Amygdala (tissue), 56 donors: ENCODE measurements around the gene GPR162.
"Not testable (repeated sequence)": the region's sequence is repeated elsewhere in the genome, so short reads cannot be mapped to it uniquely, and the experiment has no call there.

ENCODE experiments used
- DNase-seq, 56 donors: peaks; one replicate each; lab custom pipeline; 2025; lab: John Stamatoyannopoulos, UW

GPR162 gene

GRCh38 chr12:6851921-6852650, 30.5 kb downstream of the GPR162 start, which contains the start of gene USP5:
Gene USP5 (plus strand): TSS chr12:6852150. CDS start chr12:6852180, 30 bp downstream.
- DNase-seq, result peak; percentile 96 to 100 (median 100)

DNA sequence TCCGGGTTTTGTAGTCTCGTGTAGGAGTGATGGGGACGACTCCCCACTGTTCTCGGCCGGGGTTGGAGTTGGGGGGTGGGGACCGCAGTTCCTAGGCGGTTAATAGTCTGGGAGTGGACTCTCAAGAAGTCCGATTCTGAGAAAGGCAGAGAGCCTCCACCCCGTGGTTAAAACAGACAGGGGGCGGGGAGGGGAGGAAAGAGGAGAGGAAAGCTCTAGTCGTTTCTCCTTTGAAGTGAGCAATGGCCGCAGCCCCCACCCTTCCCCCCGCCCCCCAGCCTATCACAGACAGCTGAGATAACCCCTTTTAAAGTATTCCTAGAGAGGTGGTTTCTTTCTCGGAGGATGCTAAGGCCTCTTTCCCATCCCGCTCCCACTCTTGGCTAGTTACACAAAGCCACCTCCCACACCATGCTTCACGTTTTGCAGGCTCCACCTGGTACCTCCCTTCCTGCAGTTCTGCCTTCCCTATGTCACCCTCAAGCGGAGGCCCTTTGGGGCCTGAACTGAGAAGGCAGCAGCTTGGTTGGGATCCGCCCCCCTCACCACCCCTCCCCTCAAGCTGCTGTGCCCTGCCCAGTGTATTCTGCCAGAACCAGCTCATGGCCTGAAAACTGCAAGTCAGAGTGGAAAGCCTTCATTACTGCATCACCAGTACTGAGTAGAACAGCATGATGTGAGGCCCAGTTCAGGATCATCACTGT, 31.2 kb downstream of the GPR162 start:
- peak in 36 of 56 donors; percentile 21 to 76 (median 52) for DNase-seq

- no peak for DNase-seq
Observed at GRCh38 chr12:6853626-6854025, 32.0 kb downstream of the GPR162 start.

- no peak for DNase-seq
Observed at GRCh38 chr12:6854036-6854435, 32.4 kb downstream of the GPR162 start.

GRCh38 chr12:6855322-6855721, 33.7 kb downstream of the GPR162 start:
- DNase-seq, result no peak

DNA sequence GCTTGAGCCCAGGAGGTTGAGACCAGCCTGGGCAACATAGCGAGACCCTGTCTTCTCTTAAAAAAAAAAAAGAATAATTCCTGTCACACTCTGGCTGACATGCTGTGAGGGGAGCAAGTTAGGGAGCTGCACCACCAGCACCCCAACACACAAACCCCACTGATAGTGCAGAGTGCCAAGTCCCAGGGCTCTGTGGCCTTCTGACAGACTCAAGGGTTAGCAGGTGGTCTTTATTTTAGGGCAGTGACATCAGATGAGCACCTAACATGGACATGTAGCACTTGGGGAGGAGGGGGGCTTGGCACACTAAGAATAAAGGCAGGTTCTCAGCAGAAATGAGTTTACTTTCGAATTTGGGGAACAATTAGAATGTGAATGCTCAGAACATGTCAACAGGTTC, 37.2 kb downstream of the GPR162 start:
- no peak for DNase-seq

DNA sequence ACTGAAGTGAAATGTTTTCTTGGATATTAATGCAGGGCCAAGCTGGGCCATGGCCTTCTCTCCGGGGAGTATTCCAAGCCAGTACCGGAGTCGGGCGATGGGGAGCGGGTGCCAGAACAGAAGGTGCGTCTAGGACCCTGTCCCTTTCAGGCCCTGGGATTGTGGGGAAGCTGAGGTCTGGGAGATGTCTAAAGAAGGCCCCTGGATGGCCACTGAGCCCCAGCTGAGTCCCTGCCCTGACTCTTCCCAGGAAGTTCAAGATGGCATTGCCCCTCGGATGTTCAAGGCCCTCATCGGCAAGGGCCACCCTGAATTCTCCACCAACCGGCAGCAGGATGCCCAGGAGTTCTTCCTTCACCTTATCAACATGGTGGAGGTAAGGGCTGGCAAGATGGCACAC, 38.5 kb downstream of the GPR162 start:
- DNase-seq, result no peak

- DNase-seq, result no peak
Observed at GRCh38 chr12:6860942-6861341, 39.3 kb downstream of the GPR162 start.

GRCh38 chr12:6861391-6861790, 39.8 kb downstream of the GPR162 start:
- no peak for DNase-seq

- no peak for DNase-seq
Observed at GRCh38 chr12:6863033-6863432, 41.4 kb downstream of the GPR162 start.

DNA sequence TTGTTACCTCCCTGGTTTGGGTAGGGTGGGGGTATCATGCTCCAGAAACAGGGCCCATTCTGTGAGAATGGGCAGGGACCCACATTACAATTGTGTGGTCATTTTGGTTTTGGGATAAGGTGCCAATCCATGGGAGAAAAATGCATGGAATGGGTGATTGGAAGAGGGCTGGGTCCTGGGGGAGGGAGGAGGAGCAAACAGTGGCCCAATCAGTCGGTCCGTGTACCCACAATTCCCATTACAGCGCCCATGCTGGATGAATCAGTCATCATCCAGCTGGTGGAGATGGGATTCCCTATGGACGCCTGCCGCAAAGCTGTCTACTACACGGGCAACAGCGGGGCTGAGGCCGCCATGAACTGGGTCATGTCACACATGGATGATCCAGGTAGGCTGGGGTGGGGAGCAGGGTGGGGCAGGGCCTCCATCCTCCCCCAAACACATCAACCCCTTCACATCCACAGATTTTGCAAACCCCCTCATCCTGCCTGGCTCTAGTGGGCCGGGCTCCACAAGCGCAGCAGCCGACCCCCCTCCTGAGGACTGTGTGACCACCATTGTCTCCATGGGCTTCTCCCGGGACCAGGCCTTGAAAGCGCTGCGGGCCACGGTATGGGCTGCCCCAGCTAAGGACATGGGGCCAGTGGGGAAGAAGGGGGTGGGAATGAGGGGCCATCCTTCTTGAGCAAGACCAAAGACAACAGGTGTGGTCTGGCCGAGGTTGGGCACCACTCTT, 42.1 kb downstream of the GPR162 start:
- no peak for DNase-seq

DNA sequence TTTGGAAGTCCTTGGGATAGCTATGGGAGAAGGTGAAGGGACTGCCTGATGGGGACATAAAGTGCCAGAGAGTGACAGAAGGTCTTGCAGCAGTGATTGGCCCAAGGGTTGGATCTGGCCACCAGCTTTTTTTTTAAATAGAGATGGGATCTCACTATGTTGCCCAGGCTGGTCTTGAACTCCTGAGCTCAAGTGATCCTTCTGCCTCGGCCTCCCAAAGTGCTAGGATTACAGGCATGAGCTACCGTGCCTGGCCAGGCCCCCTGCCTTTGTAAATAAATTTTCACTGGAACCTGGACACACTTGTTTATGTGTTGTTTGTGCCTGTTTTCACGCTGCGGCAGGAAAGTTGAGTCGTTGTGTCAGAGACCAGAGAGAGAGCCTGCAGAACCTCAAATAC, 43.7 kb downstream of the GPR162 start:
- DNase-seq, result not testable (repeated sequence)

- no peak for DNase-seq
Observed at GRCh38 chr12:6866163-6866919, 44.7 kb downstream of the GPR162 start.

DNA sequence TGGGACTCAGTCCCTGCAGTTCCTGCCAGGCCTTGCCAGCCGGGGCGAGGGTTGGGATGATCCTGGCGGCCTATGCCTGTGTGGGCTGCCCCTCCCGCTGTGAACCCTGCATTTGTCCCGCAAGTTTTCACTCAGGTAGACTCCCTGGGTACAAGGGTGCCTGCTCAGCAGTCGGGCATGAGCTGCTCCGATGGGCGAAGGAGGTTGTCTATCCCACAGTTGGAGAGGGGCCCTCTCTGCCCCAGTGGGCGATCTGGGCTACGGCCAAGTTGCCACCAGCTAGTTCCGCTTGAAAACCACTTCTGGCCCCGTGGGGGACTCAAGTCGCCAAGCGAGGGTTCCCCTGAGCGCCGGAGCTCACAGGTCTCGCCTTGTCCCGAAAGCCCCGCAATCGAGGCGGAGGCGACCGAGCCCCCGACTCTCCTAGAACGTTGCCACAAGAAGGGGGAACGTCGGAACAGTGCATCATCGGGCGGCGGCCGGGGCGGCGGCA, 45.3 kb downstream of the GPR162 start:
- peak in 18 of 56 donors; percentile 37 to 78 (median 54) for DNase-seq

GRCh38 chr12:6867413-6868210, 46.0 kb downstream of the GPR162 start, which contains the start of gene TPI1:
Gene TPI1 (plus strand): TSS chr12:6867531. CDS start chr12:6867567, 36 bp downstream.
- peak in 52 of 56 donors; percentile 24 to 89 (median 76) for DNase-seq

- DNase-seq, result peak in 5 of 56 donors; percentile 33 to 63 (median 56)
Observed at GRCh38 chr12:6868211-6869048, 46.8 kb downstream of the GPR162 start.

GRCh38 chr12:6869049-6870021, 47.7 kb downstream of the GPR162 start:
- peak in 50 of 56 donors; percentile 7 to 78 (median 40) for DNase-seq
